ENCODE results near the gene OSBPL2.

OSBPL2 gene

DNA sequence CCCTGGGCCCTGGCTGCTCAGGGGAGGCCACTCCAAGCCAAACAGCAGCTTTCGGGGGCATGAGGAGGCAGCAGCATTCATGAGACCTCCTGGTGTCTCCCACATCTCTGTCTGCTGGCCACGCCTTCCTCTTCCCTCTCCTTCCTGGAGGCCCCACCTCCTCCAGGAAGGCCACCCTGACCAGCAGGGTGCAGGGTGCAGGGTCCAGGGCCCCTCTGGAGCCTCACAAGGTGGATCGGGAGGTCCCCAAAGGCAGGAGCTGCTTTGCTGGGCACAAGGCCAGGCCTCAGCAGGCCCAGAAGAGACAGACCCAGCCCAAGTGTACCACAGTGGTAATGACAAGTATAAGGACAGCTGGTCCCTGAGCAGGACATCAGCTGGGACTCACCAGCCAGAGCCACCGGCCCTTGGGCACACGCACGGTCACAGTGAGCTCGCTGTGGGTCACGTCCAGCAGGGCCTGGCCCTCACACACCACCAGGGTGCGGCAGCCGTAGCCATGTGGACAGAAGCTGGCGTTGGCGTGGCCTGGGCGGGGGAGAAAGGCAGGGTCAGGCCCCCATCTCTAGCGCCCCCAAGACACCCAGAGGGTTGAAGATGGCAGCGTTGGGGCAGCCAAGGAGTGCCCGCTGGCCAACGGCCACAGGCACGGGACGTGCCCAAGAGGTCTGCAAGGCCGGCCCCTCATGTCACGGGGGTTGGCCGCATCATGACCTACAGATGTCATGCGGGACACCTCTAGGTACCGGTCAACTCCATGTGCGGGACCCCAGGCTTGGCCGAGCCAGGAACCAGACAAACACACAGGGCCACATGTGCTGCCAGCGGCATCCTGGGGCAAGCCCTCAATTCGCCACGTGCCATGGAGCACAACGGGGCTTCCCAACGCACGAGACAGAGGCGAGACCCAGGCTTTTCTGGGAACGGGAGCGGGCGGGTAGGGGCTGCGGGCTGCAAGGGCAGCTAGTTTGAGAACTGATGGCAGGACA, 91.4 kb downstream of the OSBPL2 start:
- DNase-seq: no peak

DNA sequence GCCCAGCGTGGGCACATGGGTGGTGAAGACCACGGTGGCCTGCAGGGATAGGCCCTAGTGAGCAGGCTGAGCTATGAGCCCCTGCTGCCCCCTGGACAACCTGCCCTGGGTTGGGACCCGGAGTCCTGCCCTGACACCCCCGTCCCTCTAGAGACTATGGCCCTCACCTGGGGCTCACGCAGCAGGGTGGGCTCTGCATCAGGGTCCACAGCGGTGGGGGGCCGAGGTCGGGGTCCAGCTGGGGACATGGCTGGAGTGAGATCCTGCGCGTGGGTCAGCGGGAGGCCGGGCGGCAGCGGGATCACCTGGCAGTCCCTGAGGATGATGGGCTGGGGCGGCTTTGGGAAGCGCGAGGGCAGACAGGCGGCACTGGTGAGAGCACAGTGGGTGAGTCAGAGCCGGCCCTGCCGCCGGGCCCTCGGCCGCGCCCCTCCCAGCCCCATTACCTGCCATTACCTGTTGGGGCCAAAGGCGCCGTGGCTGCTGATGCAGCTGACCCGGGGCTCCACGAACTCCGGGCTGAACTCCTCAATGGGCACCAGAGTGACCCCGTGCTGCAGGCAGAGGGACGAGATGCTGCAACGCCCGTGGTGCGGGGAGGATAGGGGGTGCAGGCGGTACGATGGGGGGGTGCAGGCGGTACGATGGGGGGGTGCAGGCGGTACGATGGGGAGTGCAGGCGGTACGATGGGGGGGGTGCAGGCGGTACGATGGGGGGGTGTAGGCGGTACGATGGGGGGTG, 92.4 kb downstream of the OSBPL2 start:
- DNase-seq: no peak

GRCh38 chr20:62331347-62331746, 93.0 kb downstream of the OSBPL2 start:
- no peak for DNase-seq

DNA sequence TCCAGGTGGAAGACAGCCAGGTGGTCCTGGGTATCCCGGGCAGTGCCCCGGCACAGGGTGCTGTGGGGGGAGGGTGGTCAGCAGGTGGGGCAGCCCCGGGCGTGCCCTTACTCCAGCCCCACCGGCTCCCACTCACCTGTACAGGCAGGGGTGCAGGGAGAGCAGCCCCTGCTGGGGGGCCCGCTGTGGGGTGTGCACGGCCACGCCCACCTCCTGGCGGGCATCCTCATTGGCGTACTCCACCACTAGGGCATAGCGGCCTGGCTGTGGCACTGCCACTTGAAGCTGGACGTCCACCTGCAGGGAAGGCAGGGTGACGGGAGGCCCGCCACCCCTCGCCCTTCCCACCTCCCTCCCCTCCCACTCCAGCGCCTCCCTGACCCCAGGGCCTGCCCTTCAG, 94.1 kb downstream of the OSBPL2 start:
- no peak for DNase-seq

- no peak for DNase-seq
Observed at GRCh38 chr20:62332989-62333819, 94.9 kb downstream of the OSBPL2 start.

DNA sequence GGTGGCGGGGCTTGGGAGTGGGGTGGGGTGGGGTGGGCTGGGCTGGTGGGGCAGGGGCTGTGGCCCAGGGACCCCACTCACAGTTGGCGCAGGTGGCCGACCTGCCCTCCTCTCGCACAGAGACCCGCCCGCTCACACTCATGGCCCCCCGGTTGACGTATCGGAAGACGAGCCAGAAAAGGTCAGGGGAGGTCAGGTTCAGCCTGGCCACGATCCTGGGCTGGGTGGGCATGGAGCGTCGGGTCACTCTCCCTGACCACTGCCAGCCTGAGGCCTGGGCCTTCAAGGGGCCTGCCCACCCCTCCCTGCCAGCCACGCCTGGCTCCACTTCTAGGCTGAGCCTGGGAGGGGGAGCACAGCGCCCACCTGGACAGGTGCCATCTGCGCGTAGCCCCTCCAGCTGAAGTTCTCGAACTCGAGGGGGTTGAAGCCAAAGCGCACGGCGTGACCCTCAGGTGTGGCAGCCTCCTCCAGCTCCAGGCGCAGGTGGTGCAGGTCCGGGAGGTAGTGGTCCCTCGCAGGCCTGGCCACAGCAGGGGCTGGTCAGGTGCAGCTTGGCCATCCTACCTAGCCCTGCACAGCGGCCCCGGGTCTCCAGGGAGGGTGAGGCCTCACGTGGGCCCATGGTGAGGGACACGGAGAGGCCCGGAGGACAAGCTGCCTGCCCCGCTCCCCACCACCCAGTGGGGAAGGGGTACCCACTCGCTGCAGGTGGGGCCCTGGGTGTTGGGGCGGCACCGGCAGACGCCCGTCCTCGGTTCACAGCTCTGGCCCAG, 95.7 kb downstream of the OSBPL2 start:
- DNase-seq: no peak

GRCh38 chr20:62334881-62335280, 96.6 kb downstream of the OSBPL2 start:
- no peak for DNase-seq

GRCh38 chr20:62335532-62335931, 97.2 kb downstream of the OSBPL2 start:
- DNase-seq: no peak

DNA sequence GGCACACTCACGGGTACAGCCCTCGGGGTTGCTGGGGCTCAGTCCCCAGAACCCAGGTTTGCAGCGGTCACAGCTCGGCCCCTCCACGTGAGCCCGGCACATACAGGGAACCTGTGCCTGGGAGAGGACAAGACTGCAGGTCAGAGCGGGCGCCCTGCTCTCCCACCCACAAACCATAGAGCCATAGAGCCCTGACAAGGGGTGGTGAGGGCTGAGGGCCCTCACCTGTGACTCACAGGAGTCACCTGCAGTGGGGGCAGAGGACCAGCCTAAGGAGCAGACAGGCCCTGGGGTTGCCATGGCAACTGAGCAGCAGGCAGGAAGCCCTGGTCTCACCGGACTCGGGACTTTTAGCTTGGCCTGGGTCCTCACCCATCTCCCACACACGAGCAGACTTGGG, 98.0 kb downstream of the OSBPL2 start:
- DNase-seq: no peak

GRCh38 chr20:62336775-62337557, 98.6 kb downstream of the OSBPL2 start:
- DNase-seq: no peak

DNA sequence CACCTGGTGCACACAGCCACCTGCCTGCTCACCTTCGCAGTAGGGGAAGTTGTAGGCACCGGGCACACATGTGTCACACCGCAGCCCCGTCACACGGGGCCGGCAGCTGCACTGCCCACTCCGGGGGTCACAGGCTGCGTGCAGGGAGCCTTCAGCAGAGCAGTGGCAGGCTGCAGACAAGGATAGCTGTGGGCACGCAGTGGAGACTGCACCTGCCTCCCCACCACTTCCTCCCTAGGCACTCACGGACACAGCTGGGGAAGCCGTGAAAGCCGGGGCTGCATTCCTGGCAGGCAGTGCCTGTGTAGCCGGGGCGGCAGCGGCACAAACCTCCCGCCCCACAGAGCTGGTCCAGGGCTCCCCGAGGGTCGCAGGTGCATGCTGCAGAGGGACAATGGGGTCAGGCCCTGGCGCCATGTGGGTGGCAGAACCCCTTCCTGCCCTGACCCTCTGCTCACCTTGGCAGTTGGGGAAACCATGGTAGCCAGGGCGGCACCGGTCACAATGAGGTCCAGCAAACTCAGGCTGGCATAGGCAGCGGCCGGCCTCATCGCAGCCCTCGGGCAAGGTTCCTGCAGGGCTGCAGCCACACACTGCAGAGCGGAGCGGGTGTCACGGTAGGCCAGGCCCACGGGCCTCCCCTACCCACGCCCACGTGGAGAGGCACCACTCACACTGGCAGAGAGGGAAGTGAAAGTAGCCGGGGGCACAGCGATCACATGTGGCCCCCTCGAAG, 99.4 kb downstream of the OSBPL2 start:
- DNase-seq: no peak

- DNase-seq: no peak
Observed at GRCh38 chr20:62338294-62338620, 99.9 kb downstream of the OSBPL2 start.

DNA sequence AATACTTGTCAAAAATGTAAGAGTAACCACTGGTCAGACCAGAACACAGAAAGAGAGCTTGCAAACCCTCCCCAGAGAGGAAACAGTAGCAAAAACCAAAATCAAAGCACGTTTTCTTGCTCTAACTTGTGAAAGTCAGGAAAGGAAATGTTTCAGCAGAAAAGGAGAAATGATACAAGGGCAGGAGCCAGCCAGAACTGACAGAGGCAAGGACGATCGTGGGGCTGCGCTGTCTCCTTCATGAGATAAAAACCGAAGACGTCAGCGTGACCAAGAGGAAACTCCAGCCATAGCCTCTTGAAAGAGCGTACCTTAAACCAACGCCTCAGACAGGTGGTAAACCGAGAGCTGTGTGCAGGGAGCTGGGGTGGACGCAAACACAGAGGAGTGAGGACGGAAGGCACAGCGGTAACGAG, 101.3 kb downstream of the OSBPL2 start:
- no peak for DNase-seq

- no peak for DNase-seq
Observed at GRCh38 chr20:62342910-62343309, 104.6 kb downstream of the OSBPL2 start.

DNA sequence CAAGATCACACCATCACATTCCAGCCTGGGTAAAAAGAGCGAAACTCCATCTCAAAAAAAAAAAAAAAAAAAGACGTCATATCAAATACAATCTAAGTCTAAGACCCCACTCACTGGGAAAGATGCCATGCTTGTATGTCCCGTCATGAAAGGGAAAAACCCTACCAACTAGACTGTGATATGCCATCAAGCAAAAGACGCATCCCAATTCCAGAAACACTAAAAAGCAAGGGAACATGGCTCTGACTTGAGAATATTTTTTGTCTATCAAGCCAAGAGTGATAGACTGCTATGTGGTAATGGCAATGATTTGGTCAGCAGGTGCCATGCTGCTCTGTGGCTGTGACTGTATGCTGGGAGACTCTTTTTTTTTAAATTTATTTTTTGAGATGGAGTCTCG, 105.8 kb downstream of the OSBPL2 start:
- DNase-seq: no peak

- DNase-seq: no peak
Observed at GRCh38 chr20:62344782-62345181, 106.5 kb downstream of the OSBPL2 start.

Data from activated gamma-delta T cell (primary cell).